Measurements from ENCODE around the gene PLPP3.

- TF ChIP-seq ZNF223 (tag by site-specific recombination; IDR thresholded peaks at IDR 0.05) (no peak), ZNF280C (tag by site-specific recombination; IDR thresholded peaks at IDR 0.05) (no peak), ZFP41 (tag by site-specific recombination; IDR thresholded peaks at IDR 0.05; ENCODE audit: borderline replicate concordance) (no peak), SETDB1 (IDR thresholded peaks at IDR 0.05; ENCODE audit: insufficient read length, low read length) (no peak)
Measured at GRCh38 chr1:56459260-56459659, 120.1 kb downstream of the PLPP3 start.

All from HEK293 (cell line).